ENCODE data around the gene TYRP1.
"Not testable (repeated sequence)": the region's sequence is repeated elsewhere in the genome, so short reads cannot be mapped to it uniquely, and the experiment has no call there.

The TYRP1 gene, protein sequence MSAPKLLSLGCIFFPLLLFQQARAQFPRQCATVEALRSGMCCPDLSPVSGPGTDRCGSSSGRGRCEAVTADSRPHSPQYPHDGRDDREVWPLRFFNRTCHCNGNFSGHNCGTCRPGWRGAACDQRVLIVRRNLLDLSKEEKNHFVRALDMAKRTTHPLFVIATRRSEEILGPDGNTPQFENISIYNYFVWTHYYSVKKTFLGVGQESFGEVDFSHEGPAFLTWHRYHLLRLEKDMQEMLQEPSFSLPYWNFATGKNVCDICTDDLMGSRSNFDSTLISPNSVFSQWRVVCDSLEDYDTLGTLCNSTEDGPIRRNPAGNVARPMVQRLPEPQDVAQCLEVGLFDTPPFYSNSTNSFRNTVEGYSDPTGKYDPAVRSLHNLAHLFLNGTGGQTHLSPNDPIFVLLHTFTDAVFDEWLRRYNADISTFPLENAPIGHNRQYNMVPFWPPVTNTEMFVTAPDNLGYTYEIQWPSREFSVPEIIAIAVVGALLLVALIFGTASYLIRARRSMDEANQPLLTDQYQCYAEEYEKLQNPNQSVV

DNA sequence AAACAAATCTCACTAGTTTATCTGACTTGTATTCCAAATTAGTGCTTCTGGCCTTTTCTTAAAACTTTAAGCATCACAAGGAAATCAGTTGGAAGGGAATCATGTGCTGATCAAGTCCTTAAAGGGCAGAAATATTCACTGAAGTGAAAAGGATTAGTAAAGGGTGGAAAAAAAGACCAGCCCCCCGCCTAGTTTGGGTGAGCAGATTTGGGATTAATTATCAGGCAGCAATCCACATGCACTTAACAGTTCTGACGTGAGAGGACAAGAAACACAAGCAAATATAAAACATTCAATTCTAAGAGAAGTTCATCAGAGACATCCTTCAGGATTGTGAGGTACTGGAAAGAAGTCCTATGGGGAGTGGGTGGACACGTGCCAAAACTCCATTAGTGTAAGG, at the start of gene TYRP1:
Gene TYRP1, plus strand, starts transcription at position 245 of the 400 bp plus-strand sequence. CDS start 612 bp downstream, outside the sequence.
- no peak for DNase-seq

DNA sequence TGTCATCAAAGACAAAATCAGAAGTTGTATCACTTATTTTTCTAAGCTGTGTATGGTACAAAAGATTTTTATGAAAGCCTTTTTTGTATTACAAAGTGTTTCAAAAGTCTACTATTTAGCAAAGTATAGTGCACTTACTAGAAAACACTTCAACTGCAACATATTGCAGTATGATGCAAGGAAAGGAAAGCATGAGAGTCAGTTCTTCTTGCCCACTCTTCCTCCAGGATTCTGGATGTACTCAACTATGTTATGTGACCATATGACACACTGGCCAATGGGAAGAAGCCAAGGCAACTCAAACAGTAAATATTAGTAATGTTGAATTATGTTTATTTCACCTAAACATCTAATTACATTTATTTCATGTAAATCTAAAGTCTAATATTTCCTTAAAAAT, 49.5 kb upstream of the TYRP1 start:
- no peak for DNase-seq

DNA sequence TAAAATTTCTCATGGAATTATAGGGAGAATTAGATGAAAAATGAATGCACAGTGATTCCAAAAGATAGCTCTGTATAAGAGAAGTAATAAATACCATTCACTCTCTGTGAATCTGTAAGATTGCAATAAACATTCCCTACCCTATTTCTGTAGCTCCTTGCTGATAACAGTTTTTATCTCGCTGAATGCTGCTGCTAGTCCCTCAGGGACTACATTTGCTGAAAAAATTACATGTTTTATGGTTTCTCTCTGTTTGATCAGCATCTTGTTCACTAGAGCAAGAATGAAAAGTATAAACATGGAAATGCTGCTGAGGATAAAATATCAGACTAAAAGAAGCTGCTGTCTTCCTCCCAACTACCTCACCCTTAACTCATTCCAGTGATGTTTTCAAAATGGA, 44.3 kb upstream of the TYRP1 start:
- no peak for DNase-seq

DNA sequence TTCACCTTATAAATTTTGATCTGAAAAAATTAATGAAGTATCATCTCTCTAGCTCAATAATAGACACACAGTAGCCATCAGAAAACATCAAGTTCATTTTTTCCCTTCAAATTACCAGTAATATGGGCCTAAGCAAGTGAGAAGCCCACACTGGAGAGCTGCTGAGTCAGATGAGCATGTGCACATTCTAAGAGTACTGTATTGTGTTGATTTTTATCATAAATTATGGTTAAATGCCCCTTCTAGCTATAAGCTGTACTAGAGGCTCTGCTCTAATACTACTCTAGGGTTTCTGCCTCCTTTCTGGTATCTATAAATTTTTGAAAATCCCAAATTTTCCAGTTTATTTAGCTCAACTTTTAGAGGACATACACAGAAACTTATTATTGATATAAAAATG, 42.1 kb upstream of the TYRP1 start:
- DNase-seq: no peak

DNA sequence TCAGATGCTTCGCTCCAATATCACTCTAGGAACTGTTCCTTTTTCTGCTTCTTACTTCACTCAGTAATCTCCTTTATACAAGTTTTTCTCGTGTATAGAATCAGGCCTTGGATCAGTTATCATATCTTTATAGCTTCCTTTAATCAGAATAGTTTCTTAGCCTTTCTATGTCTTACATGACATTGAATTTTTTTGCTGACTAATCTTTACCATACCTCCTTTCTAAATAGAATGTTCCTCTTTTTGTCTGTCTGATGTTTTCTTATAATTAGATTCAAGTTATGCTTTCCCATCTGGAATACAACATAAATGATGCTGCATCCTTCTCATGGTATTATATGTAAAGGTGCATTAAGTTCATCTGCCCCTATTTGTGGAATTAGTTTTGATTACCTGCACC, 40.2 kb upstream of the TYRP1 start:
- no peak for DNase-seq

DNA sequence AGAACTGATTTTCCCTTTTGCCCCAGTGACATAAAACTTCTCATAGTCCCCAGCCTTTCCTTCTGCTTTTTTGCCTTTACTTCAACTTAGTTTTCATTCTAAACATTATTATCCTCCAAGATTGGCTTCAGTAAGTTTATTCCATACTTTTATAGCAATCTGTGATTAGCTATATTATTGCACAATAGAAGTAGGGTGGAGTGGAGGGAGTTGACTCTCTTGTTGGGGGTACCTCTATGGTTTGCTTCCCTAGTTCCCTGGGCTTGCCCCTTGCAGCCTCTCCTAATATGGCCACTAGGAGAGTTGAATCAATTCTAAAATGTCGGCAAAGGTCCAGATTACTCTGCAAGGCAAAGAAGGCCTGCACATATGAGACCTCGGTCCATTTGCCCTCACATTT, 36.4 kb upstream of the TYRP1 start:
- DNase-seq: no peak

DNA sequence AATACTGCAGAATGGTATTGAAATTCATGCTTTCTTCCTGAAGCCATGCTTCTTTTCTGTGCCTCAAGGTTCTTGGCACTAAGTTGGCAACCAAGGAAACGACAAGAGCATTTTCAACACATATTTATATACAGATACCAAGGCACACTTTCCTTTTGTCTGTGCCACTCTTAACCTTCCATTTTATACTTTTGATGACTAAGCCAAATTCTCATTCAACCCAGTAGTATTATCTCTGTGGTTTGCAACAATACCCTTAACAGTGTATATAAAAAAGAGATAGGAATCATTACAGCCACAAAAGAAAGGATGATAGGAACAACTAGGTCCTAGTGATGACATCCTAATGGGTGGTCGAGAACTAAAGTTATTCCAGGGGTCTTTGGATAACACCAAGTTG, 36.0 kb upstream of the TYRP1 start:
- DNase-seq: no peak

DNA sequence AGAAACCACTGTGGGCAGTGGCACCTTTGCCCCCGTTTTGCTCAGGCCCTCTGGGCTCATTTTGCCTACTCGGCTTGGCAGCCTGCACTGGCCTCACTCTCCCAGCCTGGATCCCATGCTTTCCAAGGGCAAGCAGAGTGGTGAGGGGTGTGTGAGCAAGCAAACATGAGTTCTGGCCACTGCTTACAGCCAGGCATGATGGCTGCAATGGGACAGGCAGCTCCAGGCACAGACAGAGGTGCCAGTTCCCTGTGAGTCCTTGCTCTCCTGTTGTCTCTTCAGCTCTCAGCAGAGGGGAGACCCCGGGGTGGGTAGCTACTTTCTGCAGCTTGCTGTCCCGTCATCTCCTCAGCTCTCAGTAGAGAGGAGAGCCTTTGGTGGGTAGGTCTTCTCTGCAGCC, 35.2 kb upstream of the TYRP1 start:
- no peak for DNase-seq

DNA sequence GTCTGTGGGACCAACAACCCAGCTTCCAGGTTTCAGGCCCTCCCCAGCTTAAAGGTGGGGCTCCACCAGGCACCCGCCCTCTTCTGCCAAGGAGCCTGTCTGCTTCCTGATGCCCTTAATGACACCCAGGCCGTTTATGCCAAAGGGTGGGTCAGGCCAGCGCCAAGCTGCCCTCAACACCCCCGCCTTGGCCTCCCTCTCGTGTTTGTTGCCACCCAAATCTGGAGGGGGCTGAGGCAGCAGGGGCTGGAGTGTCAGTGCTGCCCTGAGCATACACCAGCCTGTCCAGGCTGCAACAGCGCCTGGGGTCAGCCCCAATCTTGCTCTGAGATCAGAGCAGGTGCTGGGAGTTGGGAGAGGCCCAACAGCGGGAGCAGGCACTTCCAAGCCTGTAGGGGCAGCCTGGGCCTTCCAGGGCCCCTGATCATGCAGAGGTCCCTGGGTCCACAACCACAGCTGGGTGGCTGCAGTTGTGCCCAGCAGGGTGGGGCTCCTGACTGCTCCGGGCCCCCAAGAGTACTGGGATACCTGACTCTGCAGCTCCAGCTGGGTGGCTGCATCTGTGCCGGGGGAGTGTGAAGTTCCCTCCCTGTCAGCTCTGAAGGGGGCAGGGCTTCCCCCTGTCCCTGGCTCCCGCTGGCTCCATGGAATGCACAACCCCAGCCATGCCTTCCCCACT, 34.5 kb upstream of the TYRP1 start:
- no peak for DNase-seq

DNA sequence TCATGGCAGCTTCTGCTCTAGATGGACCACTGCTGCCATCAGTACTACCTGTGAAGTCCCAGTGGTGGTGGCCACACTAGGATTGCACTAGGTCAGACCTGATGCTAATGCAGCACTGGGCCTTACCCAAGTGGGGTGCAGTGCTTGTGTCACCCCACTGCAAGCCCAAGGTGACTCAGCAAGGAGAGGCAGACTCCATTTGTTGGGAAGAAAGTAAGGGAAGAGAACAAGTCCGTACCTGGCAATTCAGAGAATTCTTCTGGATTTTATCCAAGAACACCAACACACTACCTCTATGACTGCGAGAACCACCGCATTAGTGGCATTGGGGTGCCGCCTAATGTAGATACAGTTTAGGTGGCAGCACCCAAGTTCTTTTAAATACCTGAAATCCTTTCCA, 34.0 kb upstream of the TYRP1 start:
- no peak for DNase-seq

DNA sequence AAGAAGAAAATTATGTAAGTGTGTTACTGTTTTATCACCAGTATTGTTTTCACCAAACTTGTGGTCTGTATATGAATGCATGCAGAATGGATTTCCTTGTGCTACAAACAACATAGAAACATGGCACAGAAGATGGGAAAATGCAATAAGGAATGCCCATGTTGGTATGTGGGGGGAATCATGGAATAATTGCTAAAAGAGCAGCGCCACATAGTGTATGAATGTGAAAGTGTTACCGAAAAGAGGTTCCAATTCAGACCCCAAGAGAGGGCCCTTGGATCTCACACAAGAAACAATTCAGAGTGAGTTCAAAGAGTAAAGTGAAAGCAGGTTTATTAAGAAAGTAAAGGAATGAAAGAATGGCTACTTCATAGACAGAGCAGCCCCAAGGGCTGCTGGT, 26.4 kb upstream of the TYRP1 start:
- no peak for DNase-seq

DNA sequence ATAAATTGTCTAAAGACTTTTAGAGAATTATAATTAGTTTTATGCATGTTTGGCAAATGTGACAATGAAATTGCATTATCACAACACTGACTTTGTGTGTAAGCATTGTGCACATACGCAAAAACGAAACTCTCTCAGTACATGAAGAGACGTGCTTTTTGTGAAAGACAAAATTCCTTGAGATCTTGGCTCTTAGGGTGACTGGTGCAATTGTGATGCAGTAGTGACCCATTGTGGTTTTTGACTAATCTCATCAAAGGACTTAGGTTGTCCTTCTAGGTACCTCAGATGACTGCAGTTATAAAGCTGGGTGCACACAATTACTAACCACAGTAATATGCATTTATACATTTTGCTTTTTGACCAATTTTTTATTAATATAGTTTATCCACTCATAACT, 25.3 kb upstream of the TYRP1 start:
- DNase-seq: no peak

DNA sequence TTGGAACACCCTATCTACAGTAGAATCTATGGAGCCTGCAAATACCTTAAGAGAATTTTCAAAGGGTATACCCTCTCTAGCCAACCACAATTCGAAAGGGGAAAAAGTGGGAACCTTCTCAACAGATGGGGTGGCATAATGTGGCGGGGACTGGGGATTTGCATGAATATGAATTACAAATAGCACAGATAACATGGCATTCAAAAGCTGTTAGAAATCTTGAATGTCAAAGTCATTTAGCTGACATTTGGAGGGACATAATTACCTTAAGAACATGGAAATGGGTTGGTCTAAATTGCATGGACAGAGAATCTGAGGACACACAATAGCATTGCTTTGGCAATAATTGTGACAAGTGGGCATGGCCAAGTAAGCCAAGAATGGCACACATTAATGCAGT, 23.2 kb upstream of the TYRP1 start:
- no peak for DNase-seq

DNA sequence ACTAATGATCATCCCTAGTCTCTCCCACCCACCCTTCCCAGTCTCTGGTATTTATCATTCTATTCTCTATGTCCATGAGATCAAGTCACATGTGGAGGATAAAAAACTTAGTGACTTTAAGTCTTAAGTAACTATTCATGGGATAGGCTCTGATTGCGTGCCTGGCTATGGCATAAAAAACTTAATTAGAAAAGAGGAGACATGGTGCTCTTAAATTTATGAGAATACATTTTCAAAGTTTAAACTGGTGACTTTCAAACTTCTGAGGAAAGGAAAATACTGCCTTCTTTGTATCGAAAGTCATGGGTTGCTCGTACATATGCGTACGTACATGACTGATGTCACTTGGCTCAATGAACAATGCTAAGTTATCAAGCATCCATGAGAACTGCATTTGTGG, 18.2 kb upstream of the TYRP1 start:
- DNase-seq: no peak

DNA sequence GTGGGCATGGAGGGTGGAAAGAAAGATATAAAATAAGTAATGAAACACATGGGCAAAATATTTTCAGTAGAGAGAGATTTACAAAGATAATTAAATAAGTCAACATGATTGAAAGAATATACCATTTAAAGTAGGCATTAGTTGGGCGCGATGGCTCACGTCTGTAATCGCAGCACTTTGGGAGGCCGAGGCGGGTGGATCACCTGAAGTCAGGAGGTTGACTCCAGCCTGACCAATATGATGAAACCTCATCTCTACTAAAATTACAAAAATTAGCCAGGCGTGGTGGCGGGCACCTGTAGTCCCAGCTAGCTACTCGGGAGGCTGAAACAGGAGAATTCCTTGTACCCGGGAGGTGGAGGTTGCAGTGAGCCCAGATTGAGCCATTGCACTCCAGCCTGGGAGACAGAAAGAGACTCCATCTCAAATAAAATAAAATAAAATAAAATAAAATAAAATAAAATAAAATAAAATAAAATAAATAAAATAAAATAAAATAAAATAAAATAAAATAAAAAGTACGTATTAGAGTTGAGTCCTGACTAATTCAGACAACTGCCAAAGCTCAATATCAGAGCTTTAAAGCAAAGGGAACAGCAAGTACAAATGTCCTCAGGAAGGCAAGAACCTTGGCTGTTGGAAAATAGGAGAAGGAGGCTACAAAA, 15.6 kb upstream of the TYRP1 start:
- DNase-seq: not testable (repeated sequence)

DNA sequence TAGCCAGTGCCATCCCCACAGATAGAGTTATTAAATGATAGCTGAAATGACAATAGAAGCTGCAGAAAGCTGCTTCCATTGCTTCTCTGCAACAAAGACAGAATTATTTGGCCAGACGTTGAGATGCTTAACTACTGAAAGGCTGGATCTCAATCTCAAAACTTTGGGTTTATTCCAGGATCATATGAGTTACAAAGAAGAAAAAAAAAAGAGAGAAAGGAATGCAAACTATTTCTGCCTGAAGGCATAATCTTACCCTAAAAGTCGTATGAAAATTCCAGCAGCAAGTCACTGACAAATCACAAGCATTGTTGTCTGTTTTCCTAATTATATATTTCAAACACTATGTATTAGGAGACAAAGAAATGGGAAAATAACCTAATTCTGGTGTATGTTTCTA, 12.8 kb upstream of the TYRP1 start:
- no peak for DNase-seq

DNA sequence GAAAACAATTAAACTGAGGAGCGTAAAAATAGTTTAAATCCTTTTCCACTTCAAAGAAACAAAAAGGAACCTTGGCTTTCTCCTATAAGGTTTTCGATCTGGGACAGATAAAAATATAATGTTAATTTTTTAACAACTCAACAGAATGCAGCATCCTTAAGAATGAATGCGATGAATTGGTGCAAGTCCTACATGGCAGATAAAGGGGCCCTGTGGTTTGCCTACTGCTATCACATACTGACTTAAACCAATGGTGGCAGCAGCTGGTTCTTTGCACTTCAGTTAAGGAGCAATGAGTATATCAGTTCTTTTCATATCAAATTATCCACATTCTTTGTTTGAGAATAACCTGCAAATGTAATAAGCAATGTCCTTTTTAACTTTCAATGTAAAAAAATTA, 12.4 kb upstream of the TYRP1 start:
- DNase-seq: no peak

DNA sequence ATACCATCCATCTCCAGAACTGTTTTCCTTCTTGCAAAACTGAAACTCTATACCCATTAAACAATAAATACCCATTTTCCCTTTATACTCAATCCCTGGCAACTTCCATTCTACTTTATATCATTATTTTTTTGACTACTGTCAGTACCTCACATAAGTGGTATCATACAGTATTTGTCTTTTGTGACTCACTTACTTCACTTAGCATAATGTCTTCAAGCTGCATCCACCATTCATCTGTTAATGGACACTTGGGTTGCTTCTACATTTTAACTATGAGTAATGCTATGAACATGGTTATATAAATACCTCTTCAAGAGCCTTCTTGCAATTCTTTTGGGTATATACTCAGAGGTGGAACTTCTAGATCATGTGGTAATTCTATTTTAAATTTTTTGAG, 11.6 kb upstream of the TYRP1 start:
- DNase-seq: no peak

DNA sequence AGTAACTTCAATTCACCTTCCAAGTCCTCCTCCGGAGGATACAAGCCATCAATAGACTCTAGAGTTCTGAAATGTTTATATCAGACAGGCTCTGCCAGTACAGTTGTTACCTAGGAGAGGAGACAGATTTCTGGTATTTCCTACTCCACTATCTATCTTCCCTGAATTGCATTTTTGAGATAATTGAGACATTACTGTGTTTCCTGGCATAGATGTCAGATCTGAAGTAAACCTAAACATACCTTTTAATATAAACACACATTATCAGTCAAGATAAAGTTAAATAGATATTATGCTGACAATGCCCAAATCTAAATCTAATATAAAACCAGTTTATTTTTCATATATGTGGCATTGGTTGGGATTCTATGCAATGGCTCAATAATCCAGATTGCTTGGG, 8.2 kb upstream of the TYRP1 start:
- DNase-seq: no peak

DNA sequence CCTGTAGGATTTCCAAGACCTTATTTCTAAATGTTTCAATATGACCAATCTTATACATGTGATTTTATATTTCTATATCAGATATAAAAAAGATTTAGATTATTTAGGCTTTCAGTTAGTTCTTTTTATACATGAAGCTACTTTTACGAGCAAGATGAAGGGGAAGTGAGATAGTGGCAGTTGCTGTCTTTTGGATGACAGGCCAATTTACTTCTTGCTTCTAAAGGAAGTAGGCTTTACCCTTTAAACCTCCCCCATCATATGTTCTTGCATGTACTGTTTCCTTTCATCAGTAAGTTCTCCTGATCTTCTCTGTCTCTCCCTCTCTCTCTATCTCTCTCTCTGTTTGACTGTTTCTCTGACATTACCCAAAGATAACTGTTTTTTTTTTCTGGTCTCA, 4.0 kb upstream of the TYRP1 start:
- DNase-seq: no peak

DNA sequence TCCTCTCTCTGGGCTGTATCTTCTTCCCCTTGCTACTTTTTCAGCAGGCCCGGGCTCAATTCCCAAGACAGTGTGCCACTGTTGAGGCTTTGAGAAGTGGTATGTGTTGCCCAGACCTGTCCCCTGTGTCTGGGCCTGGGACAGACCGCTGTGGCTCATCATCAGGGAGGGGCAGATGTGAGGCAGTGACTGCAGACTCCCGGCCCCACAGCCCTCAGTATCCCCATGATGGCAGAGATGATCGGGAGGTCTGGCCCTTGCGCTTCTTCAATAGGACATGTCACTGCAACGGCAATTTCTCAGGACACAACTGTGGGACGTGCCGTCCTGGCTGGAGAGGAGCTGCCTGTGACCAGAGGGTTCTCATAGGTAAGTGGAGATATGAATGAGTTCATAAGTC, 828 bp downstream of the TYRP1 start:
- no peak for DNase-seq

DNA sequence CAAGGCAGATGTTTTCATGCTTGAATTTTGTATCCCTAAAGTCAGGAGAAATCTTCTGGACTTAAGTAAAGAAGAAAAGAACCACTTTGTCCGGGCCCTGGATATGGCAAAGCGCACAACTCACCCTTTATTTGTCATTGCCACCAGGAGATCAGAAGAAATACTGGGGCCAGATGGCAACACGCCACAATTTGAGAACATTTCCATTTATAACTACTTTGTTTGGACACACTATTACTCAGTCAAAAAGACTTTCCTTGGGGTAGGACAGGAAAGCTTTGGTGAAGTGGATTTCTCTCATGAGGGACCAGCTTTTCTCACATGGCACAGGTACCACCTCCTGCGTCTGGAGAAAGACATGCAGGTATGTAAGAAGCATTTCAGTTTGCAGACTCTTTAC, 2.3 kb downstream of the TYRP1 start:
- no peak for DNase-seq

DNA sequence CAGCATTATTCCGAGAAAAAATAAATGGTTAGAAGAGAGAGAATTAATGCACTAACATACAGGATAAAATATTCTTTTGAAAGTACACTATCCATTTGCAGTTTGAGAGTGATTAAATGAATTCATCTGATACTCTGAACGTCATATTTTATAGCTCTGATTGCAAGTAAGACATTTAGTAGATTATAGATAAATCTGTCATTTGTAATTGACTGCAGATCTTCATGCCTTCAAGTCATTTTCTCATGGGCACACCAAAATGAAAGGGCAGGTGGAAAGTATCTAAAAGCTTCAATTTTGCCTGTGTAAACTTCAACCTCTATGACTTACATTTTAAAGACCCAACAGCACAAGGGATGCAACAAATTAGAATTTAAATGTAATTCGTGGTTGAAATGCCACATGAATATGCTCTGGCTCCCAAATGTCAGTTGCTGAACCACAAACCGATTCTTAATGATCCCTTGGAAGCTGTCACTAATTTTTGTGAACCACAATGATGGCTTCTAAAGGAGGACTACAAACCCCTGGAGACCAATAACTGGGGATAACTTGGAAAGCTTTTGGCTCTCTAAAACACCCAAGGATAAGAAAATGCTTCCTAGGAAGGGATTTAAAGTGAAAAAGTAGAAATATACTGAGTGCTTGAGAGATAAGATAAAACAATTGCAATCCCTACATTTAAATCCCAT, 3.9 kb downstream of the TYRP1 start:
- no peak for DNase-seq

All from NCI-H1436 treated with DMSO at 0.1 percent for 48 hours (cell line).